HepG2 (cell line): Measurements from ENCODE around the gene PHF14. TPM values are rescaled to one million over a fixed set of nuclear protein-coding genes. Genes with fewer than 3 reads are reported as not detected.
A peak's percentile ranks its signal among the peaks of the same experiment; 100 is the strongest.

ENCODE experiments used
- ARID5B ChIP-seq: IDR thresholded peaks from 2 replicates; pipeline ENCODE4 v1.4.0; 2020; ENCODE audit warnings: mild to moderate bottlenecking, missing genetic modification reagents
- GMEB2 ChIP-seq: IDR thresholded peaks from 2 replicates; pipeline ENCODE4 v1.6.1; 2016; ENCODE audit warnings: missing biosample characterization, missing genetic modification reagents, low read depth
- HES4 ChIP-seq: sonication (generic); formaldehyde crosslinking; IDR thresholded peaks from 2 replicates; pipeline ENCODE4 v1.9.0; 2021; ENCODE audit warnings: mild to moderate bottlenecking, missing genetic modification reagents, borderline replicate concordance
- KDM6A ChIP-seq: IDR thresholded peaks from 2 replicates; pipeline ENCODE4 v1.6.1; 2016; ENCODE audit warnings: low read depth
- MLXIP ChIP-seq: sonication (generic); formaldehyde crosslinking; IDR thresholded peaks from 2 replicates; pipeline ENCODE4 v1.9.0; 2021; ENCODE audit warnings: missing genetic modification reagents, borderline replicate concordance
- NFKB2 ChIP-seq: sonication (generic); formaldehyde crosslinking; IDR thresholded peaks from 2 replicates; pipeline ENCODE4 v1.4.0; 2020; ENCODE audit warnings: missing genetic modification reagents, borderline replicate concordance
- PATZ1 ChIP-seq: sonication (generic); formaldehyde crosslinking; IDR thresholded peaks from 2 replicates; pipeline ENCODE4 v1.4.0; 2020; ENCODE audit warnings: missing genetic modification reagents
- RNF219 ChIP-seq: sonication (generic); formaldehyde crosslinking; IDR thresholded peaks from 2 replicates; pipeline ENCODE4 v1.5.0; 2020; ENCODE audit warnings: mild to moderate bottlenecking, missing genetic modification reagents
- SMAD1 ChIP-seq: sonication (generic); formaldehyde crosslinking; IDR thresholded peaks from 2 replicates; pipeline ENCODE4 v1.4.0; 2020; ENCODE audit warnings: missing genetic modification reagents, low read depth, mild to moderate bottlenecking, borderline replicate concordance
- SSRP1 ChIP-seq: IDR thresholded peaks from 2 replicates; pipeline ENCODE4 v1.6.1; 2016; ENCODE audit warnings: control low read depth
- TERF1 ChIP-seq: sonication (generic); formaldehyde crosslinking; IDR thresholded peaks from 2 replicates; pipeline ENCODE4 v1.8.0; 2022; ENCODE audit warnings: mild to moderate bottlenecking, missing genetic modification reagents, moderate library complexity
- ZNF44 ChIP-seq: sonication (generic); formaldehyde crosslinking; IDR thresholded peaks from 2 replicates; pipeline ENCODE4 v1.5.1; 2020; ENCODE audit warnings: mild to moderate bottlenecking, missing genetic modification reagents
- ZNF749 ChIP-seq: sonication (generic); formaldehyde crosslinking; IDR thresholded peaks from 2 replicates; pipeline ENCODE4 v1.8.0; 2022; ENCODE audit warnings: mild to moderate bottlenecking, missing genetic modification reagents, moderate library complexity, borderline replicate concordance
- ZNF891 ChIP-seq: sonication (generic); formaldehyde crosslinking; IDR thresholded peaks from 2 replicates; pipeline ENCODE4 v1.5.0; 2020; ENCODE audit warnings: mild to moderate bottlenecking, missing genetic modification reagents
- ZSCAN21 ChIP-seq: sonication (generic); formaldehyde crosslinking; IDR thresholded peaks from 2 replicates; pipeline ENCODE4 v1.8.0; 2022; ENCODE audit warnings: mild to moderate bottlenecking, missing genetic modification reagents, moderate library complexity, borderline replicate concordance
- ZSCAN31 ChIP-seq: sonication (generic); formaldehyde crosslinking; IDR thresholded peaks from 2 replicates; pipeline ENCODE4 v1.5.0; 2020; ENCODE audit warnings: low read depth, mild to moderate bottlenecking, missing genetic modification reagents
- polyA plus RNA-seq, 8 experiments: library from polyadenylated mRNA; depleted of rRNA in 3 of 8; stranded (reverse) in 7 of 8; unstranded in 1 of 8; fragments of >200 nt; fragmentation: Illumina TruSeq in 4 of 8; extraction: Trizol in 4 of 8; gene quantifications; 2 replicates each; pipeline versions ENCODE4 v1.2.1 to v1.2.3, GENCODE V29; 2011 to 2016; ENCODE audit warnings: low read depth in 4 of 8, missing spikeins in 1 of 8, mixed read lengths in 1 of 8; ENCODE audit not compliant: insufficient read depth in 1 of 8
- total RNA-seq, 5 experiments: library from RNA; depleted of rRNA; stranded (reverse); fragments of >200 nt; fragmentation: Illumina TruSeq; extraction: Trizol; gene quantifications; 2 replicates each; pipeline ENCODE4 v1.2.3, GENCODE V29; 2016; ENCODE audit warnings: low read depth in 1 of 5

Gene PHF14
- total and polyA plus RNA-seq, 2 of the 13 experiments (the other 11 are each of a cell fraction or from before 2014, with no cell fraction given): 18.9 to 68.7 TPM

- TF ChIP-seq NFKB2 (CRISPR knock-in tag) (no peak), TERF1 (no peak), HES4 (CRISPR knock-in tag) (no peak), GMEB2 (CRISPR knock-in tag) (no peak), ZSCAN31 (CRISPR knock-in tag) (no peak), ARID5B (CRISPR knock-in tag) (peak; percentile 14; the same call in 1 of the 2 replicates), PATZ1 (CRISPR knock-in tag) (peak; percentile 50), SMAD1 (CRISPR knock-in tag) (no peak), MLXIP (CRISPR knock-in tag) (no peak), RNF219 (no peak), KDM6A (CRISPR knock-in tag) (no peak), ZSCAN21 (CRISPR knock-in tag) (no peak), ZNF44 (CRISPR knock-in tag) (no peak), SSRP1 (CRISPR knock-in tag) (no peak), ZNF891 (CRISPR knock-in tag) (no peak), ZNF749 (CRISPR knock-in tag) (no peak)
These were observed 23.2 kb upstream of the PHF14 start (continued) for GRCh38 chr7:10950494-10950893.
